Smooth muscle cell (in vitro differentiated cells): ENCODE results near the gene MEI4. TPM values are rescaled to one million over a fixed set of nuclear protein-coding genes. Genes with fewer than 3 reads are reported as not detected.

ENCODE experiments used
- DNase-seq: peaks from one replicate; lab custom pipeline; 2025; ENCODE audit not compliant: unreplicated experiment; lab: John Stamatoyannopoulos, UW
- H2AFZ ChIP-seq: fragments of 200-600 bp; sonication (generic); 2 replicates; pipeline ENCODE4 v1.6.0; 2016; ENCODE audit warnings: antibody characterized with exemption, low read depth, mild to moderate bottlenecking
- H3F3A ChIP-seq: fragments of 200-600 bp; sonication (generic); 2 replicates; pipeline ENCODE4 v1.6.0; 2017; ENCODE audit warnings: antibody characterized with exemption, low read depth
- H3K27ac ChIP-seq: fragments of 200-600 bp; sonication (generic); 2 replicates; pipeline ENCODE4 v1.5.1; 2016; ENCODE audit warnings: low read depth, mild to moderate bottlenecking
- H3K27me3 ChIP-seq: fragments of 200-600 bp; sonication (generic); 2 replicates; pipeline ENCODE4 v1.6.1; 2016; ENCODE audit warnings: low read depth, mild to moderate bottlenecking
- H3K36me3 ChIP-seq: fragments of 200-600 bp; sonication (generic); 2 replicates; pipeline ENCODE4 v1.5.1; 2016; ENCODE audit warnings: low read depth
- H3K4me1 ChIP-seq: fragments of 200-600 bp; sonication (generic); 2 replicates; pipeline ENCODE4 v1.5.1; 2016; ENCODE audit warnings: low read depth
- H3K4me2 ChIP-seq: fragments of 200-600 bp; sonication (generic); 2 replicates; pipeline ENCODE4 v1.6.0; 2016; ENCODE audit warnings: mild to moderate bottlenecking
- H3K4me3 ChIP-seq: fragments of 200-600 bp; sonication (generic); 2 replicates; pipeline ENCODE4 v1.5.1; 2016; ENCODE audit warnings: mild to moderate bottlenecking
- H3K79me2 ChIP-seq: fragments of 200-600 bp; sonication (generic); 2 replicates; pipeline ENCODE4 v1.6.0; 2016; ENCODE audit warnings: low read depth, mild to moderate bottlenecking
- H3K9ac ChIP-seq: fragments of 200-600 bp; sonication (generic); 2 replicates; pipeline ENCODE4 v1.6.0; 2016; ENCODE audit warnings: low read depth
- H3K9me3 ChIP-seq: fragments of 200-600 bp; sonication (generic); replicated peaks from 2 replicates; pipeline ENCODE4 v1.5.1; 2016; ENCODE audit warnings: low read depth
- H4K20me1 ChIP-seq: fragments of 200-600 bp; sonication (generic); 2 replicates; pipeline ENCODE4 v1.6.0; 2016; ENCODE audit warnings: low read depth
- CTCF ChIP-seq: fragments of 200-600 bp; sonication (generic); IDR thresholded peaks from 2 replicates; pipeline ENCODE4 v1.5.1; 2017; ENCODE audit warnings: borderline replicate concordance, mild to moderate bottlenecking, antibody characterized with exemption; ENCODE audit not compliant: insufficient read depth, poor library complexity, severe bottlenecking
- WGBS: methylation state at CpG from one replicate; pipeline ENCODE4 v1.1.7; 2016; ENCODE audit warnings: low lambda C conversion rate; 5-methylcytosine and 5-hydroxymethylcytosine counted together
- polyA plus RNA-seq: library from polyadenylated mRNA; unstranded; fragments of >200 nt; fragmentation: Nextera tagmentation; extraction: Ambion mirVana; gene quantifications from 2 replicates; pipeline ENCODE4 v1.2.1, GENCODE V29; 2016
- total RNA-seq: library from RNA; depleted of rRNA; stranded (reverse); fragments of >200 nt; gene quantifications from 2 replicates; pipeline ENCODE4 v1.2.3, GENCODE V29; 2014

Gene MEI4
- total and polyA plus RNA-seq, 2 experiments from 2014 or later = 0.27 TPM; not detected in 1

DNA sequence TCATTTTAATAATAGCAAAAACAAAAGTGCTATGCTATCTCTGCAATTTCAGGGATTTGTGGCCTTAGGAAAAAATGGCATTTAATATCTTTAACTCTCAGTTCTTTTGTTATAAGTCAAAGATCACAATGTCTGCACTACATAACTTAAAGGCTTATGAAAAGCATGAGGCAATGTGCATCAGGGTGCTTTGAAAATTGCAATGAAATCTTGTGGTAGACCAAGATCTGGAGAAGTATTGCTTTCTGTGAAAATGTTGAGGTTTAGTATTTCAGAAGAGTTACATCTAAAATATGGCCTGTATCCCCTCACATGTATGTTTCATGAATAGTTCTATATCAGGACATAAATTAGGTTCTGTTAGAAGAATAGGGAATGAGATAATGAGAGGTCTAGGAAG is 200.6 kb downstream of the MEI4 start:
- no peak for DNase-seq
- H4K20me1 ChIP-seq = no peaks in the 10 kb centered on the region
- no peaks in the 10 kb centered on the region for H3K4me1 ChIP-seq
- no peak overlapping the region for H3K27ac ChIP-seq
- H3K4me3 ChIP-seq = no peak overlapping the region
- H3K9ac ChIP-seq = no peak overlapping the region
- no peak overlapping the region for H2AFZ ChIP-seq
- no peak overlapping the region for H3K4me2 ChIP-seq
- no peak for TF ChIP-seq CTCF
- no peaks in the 10 kb centered on the region for H3K79me2 ChIP-seq
- no peaks in the 10 kb centered on the region for H3K27me3 ChIP-seq
- no peaks in the 10 kb centered on the region for H3K9me3 ChIP-seq
- no peaks in the 10 kb centered on the region for H3K36me3 ChIP-seq
- no peaks in the 10 kb centered on the region for H3F3A ChIP-seq

DNA sequence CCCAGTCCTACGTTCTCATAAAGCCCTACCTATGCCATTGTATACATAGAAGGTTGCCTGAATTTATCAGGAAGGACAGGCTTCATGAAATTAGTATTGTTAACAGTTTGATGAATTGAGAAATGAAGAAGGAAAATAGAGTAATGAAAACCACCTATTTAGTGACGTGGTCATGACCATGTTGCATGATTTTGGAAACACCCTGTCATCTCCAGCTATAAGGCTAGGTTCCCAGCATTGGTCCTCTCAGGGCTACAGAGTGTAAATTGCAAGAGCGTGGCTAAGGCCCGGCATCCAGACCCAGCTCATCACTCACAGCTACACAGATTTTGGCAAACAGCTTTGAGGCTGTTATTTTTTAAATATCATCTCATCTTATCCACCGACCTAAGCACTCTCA is 203.6 kb downstream of the MEI4 start:
- DNase-seq = no peak
- Histone ChIP-seq H3K36me3 (no peaks in the 10 kb centered on the region), H3K79me2 (no peaks in the 10 kb centered on the region), H3K4me1 (no peaks in the 10 kb centered on the region), H4K20me1 (no peaks in the 10 kb centered on the region), H3K9me3 (no peaks in the 10 kb centered on the region), H3F3A (no peaks in the 10 kb centered on the region), H3K4me2 (no peak overlapping the region), H3K27ac (no peak overlapping the region), H3K9ac (no peak overlapping the region), H3K4me3 (no peak overlapping the region), H2AFZ (no peak overlapping the region), H3K27me3 (no peaks in the 10 kb centered on the region)
- WGBS = 71% methylated on average over 5 of the region's 5 CpGs
- TF ChIP-seq CTCF = no peak

GRCh38 chr6:77857421-77857820 is 204.6 kb downstream of the MEI4 start:
- Histone ChIP-seq H3K9ac (no peak overlapping the region), H3K4me2 (no peak overlapping the region), H3F3A (no peaks in the 10 kb centered on the region), H3K27me3 (no peaks in the 10 kb centered on the region), H3K4me3 (no peak overlapping the region), H3K36me3 (no peaks in the 10 kb centered on the region), H3K4me1 (no peaks in the 10 kb centered on the region), H3K79me2 (no peaks in the 10 kb centered on the region), H3K27ac (no peak overlapping the region), H3K9me3 (no peaks in the 10 kb centered on the region), H4K20me1 (no peaks in the 10 kb centered on the region), H2AFZ (no peak overlapping the region)
- no peak for TF ChIP-seq CTCF
- DNase-seq = no peak

DNA sequence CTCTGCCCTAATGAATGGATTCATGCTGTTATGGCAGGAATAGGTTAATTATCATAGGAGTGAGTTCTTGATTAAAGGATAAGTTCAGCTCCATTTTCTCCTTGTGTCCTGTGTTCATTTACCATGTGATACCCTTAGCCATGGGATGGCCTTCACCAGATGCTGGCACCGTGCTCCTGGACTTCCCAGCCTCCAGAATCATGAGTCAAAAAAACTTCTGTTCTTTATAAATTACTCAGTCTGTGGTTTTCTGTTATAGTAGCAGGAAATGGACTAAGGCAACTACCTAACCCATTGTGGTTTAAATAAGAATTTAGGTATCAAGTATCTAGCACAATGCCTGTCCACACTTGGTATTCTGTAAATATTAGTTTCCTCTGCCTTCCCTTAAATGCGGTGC is 223.5 kb downstream of the MEI4 start:
- no peak for TF ChIP-seq CTCF
- no peak for DNase-seq
- no peaks in the 10 kb centered on the region for H3K4me1 ChIP-seq
- H3K9me3 ChIP-seq = no peaks in the 10 kb centered on the region
- no peak overlapping the region for H3K27ac ChIP-seq
- no peaks in the 10 kb centered on the region for H3K36me3 ChIP-seq
- WGBS = 93% methylated on average over 2 of the region's 2 CpGs
- H3K4me3 ChIP-seq = no peak overlapping the region
- no peaks in the 10 kb centered on the region for H3K79me2 ChIP-seq
- H2AFZ ChIP-seq = no peak overlapping the region
- no peaks in the 10 kb centered on the region for H4K20me1 ChIP-seq
- H3K27me3 ChIP-seq = no peaks in the 10 kb centered on the region
- no peak overlapping the region for H3K4me2 ChIP-seq
- no peaks in the 10 kb centered on the region for H3F3A ChIP-seq
- no peak overlapping the region for H3K9ac ChIP-seq
